ENCODE measurements around the gene VASP. TPM values are rescaled to one million over a fixed set of nuclear protein-coding genes. Genes with fewer than 3 reads are reported as not detected.
A peak's percentile ranks its signal among the peaks of the same experiment; 100 is the strongest.

Gene VASP
- total RNA-seq, 1 donor from 2014 or later, result 51.9 TPM

GRCh38 chr19:45483033-45483432 is 24.2 kb upstream of the VASP start:
- H3K27me3 Mint-ChIP-seq, result peaks cover 12% of the 10 kb centered on the region
- no peak for TF ChIP-seq CTCF (conservative IDR thresholded peaks at IDR 0.05)
- H3K4me1 Mint-ChIP-seq (ENCODE audit: unreplicated experiment), result peaks cover 3% of the 10 kb centered on the region
- no peaks in the 10 kb centered on the region for H3K36me3 Mint-ChIP-seq
- no peak for DNase-seq (ENCODE audit: extremely low spot score, unreplicated experiment)
- H3K27ac Mint-ChIP-seq, result no peak overlapping the region
- no peaks in the 10 kb centered on the region for H3K9me3 Mint-ChIP-seq
- H3K4me3 Mint-ChIP-seq, result no peak overlapping the region

GRCh38 chr19:45484273-45484945 is 22.9 kb upstream of the VASP start:
- H3K36me3 Mint-ChIP-seq, result no peaks in the 10 kb centered on the region
- H3K4me1 Mint-ChIP-seq (ENCODE audit: unreplicated experiment), result no peaks in the 10 kb centered on the region
- no peak for TF ChIP-seq CTCF (conservative IDR thresholded peaks at IDR 0.05)
- no peaks in the 10 kb centered on the region for H3K27me3 Mint-ChIP-seq
- H3K27ac Mint-ChIP-seq, result no peak overlapping the region
- no peaks in the 10 kb centered on the region for H3K9me3 Mint-ChIP-seq
- peak overlapping the region; percentile 67 for H3K4me3 Mint-ChIP-seq
- no peak for DNase-seq (ENCODE audit: extremely low spot score, unreplicated experiment)

- no peaks in the 10 kb centered on the region for H3K27me3 Mint-ChIP-seq
- peak; percentile 98 for DNase-seq (ENCODE audit: extremely low spot score, unreplicated experiment)
- TF ChIP-seq CTCF (conservative IDR thresholded peaks at IDR 0.05), result peak; percentile 74
- H3K27ac Mint-ChIP-seq, result peak overlapping the region; percentile 82
- no peaks in the 10 kb centered on the region for H3K9me3 Mint-ChIP-seq
- peak overlapping the region; percentile 95 for H3K4me3 Mint-ChIP-seq
- no peaks in the 10 kb centered on the region for H3K36me3 Mint-ChIP-seq
- no peaks in the 10 kb centered on the region for H3K4me1 Mint-ChIP-seq (ENCODE audit: unreplicated experiment)
These were observed 21.8 kb upstream of the VASP start for GRCh38 chr19:45485305-45486077.

- Mint-ChIP-seq H3K9me3 (no peaks in the 10 kb centered on the region), H3K4me3 (no peak overlapping the region), H3K4me1 (ENCODE audit: unreplicated experiment) (peaks cover 15% of the 10 kb centered on the region), H3K27me3 (no peaks in the 10 kb centered on the region), H3K27ac (no peak overlapping the region), H3K36me3 (no peaks in the 10 kb centered on the region)
- TF ChIP-seq CTCF (conservative IDR thresholded peaks at IDR 0.05), result no peak
- DNase-seq (ENCODE audit: extremely low spot score, unreplicated experiment), result no peak
These were observed 18.6 kb upstream of the VASP start for GRCh38 chr19:45488708-45489107.

GRCh38 chr19:45489216-45489855 is 17.9 kb upstream of the VASP start:
- no peak overlapping the region for H3K4me3 Mint-ChIP-seq
- no peak for DNase-seq (ENCODE audit: extremely low spot score, unreplicated experiment)
- H3K27ac Mint-ChIP-seq, result no peak overlapping the region
- H3K36me3 Mint-ChIP-seq, result no peaks in the 10 kb centered on the region
- H3K9me3 Mint-ChIP-seq, result no peaks in the 10 kb centered on the region
- no peak for TF ChIP-seq CTCF (conservative IDR thresholded peaks at IDR 0.05)
- peaks cover 15% of the 10 kb centered on the region for H3K4me1 Mint-ChIP-seq (ENCODE audit: unreplicated experiment)
- no peaks in the 10 kb centered on the region for H3K27me3 Mint-ChIP-seq
